SU-DHL-6 (cell line): ENCODE results near the gene CBLL1.

Experiments
- H2AFZ ChIP-seq: fragments of 200-600 bp; sonication (generic); 2 replicates; pipeline ENCODE4 v1.6.1; 2014; ENCODE audit warnings: low read depth, mild to moderate bottlenecking, moderate library complexity, mixed read lengths, antibody characterized with exemption, low read length; ENCODE audit not compliant: severe bottlenecking
- H3F3A ChIP-seq: fragments of 200-600 bp; shearing (Covaris generic); 2 replicates; pipeline ENCODE4 v1.6.0; 2016; ENCODE audit warnings: antibody characterized with exemption, mild to moderate bottlenecking; ENCODE audit not compliant: insufficient read depth
- H3K27ac ChIP-seq: fragments of 200-600 bp; sonication (generic); 2 replicates; pipeline ENCODE4 v1.5.1; 2016; ENCODE audit warnings: low read depth, mild to moderate bottlenecking, low read length, moderate library complexity, mixed read lengths
- H3K27me3 ChIP-seq: fragments of 200-600 bp; sonication (generic), shearing (Covaris generic); 2 replicates; pipeline ENCODE4 v1.6.0; 2014; ENCODE audit warnings: mild to moderate bottlenecking, low read length
- H3K36me3 ChIP-seq: fragments of 200-600 bp; sonication (generic); 2 replicates; pipeline ENCODE4 v1.6.1; 2014; ENCODE audit warnings: mild to moderate bottlenecking, low read length, mixed read lengths
- H3K4me2 ChIP-seq: fragments of 300-600, 200-600 bp; shearing (Covaris generic), sonication (generic); 2 replicates; pipeline ENCODE4 v1.6.0; 2014; ENCODE audit warnings: low read length, low read depth, mild to moderate bottlenecking; ENCODE audit not compliant: poor library complexity, severe bottlenecking
- H3K4me3 ChIP-seq: fragments of 200-600 bp; sonication (generic); 2 replicates; pipeline ENCODE4 v1.5.1; 2014; ENCODE audit warnings: antibody characterized with exemption, low read length, mild to moderate bottlenecking, mixed read lengths; ENCODE audit not compliant: insufficient read depth, poor library complexity, severe bottlenecking
- H3K79me2 ChIP-seq: fragments of 200-600 bp; sonication (generic); 2 replicates; pipeline ENCODE4 v1.6.1; 2014; ENCODE audit warnings: mild to moderate bottlenecking, low read length, moderate library complexity; ENCODE audit not compliant: insufficient read depth
- H3K9ac ChIP-seq: fragments of 200-600 bp; sonication (generic); 2 replicates; pipeline ENCODE4 v1.7.0; 2014; ENCODE audit warnings: mild to moderate bottlenecking, low read length
- H3K9me2 ChIP-seq: fragments of 200-600 bp; sonication (generic); replicated peaks from 2 replicates; pipeline ENCODE4 v1.6.1; 2014; ENCODE audit warnings: low read length; ENCODE audit not compliant: insufficient read depth
- H3K9me3 ChIP-seq: fragments of 200-600 bp; sonication (generic); 2 replicates; pipeline ENCODE4 v1.6.1; 2014; ENCODE audit warnings: low read length, mixed read lengths; ENCODE audit not compliant: insufficient read depth
- H4K20me1 ChIP-seq: fragments of 200-600 bp; sonication (generic); 2 replicates; pipeline ENCODE4 v1.6.1; 2014; ENCODE audit warnings: low read depth, mild to moderate bottlenecking, antibody characterized with exemption, low read length, moderate library complexity, mixed read lengths
- CTCF ChIP-seq: fragments of 200-600 bp; sonication (generic); IDR thresholded peaks from one replicate; pipeline ENCODE4 v1.5.1; 2017; ENCODE audit warnings: antibody characterized with exemption, mild to moderate bottlenecking, low read length, moderate library complexity; ENCODE audit not compliant: insufficient read depth, poor library complexity, severe bottlenecking
- EZH2phosphoT487 ChIP-seq: fragments of 200-600 bp; sonication (generic), shearing (Covaris generic); conservative IDR thresholded peaks from 2 replicates; pipeline ENCODE4 v1.6.1; 2018; ENCODE audit warnings: mild to moderate bottlenecking, antibody characterized with exemption, low read length, moderate library complexity, mixed read lengths

The CBLL1 gene

GRCh38 chr7:107785170-107785569 is 41.2 kb downstream of the CBLL1 start:
- Histone ChIP-seq H3K9ac (no peak overlapping the region), H3K27ac (no peak overlapping the region), H3K79me2 (no peaks in the 10 kb centered on the region), H3K4me2 (no peak overlapping the region), H3K27me3 (no peaks in the 10 kb centered on the region), H3K9me3 (no peaks in the 10 kb centered on the region), H2AFZ (no peak overlapping the region), H4K20me1 (no peaks in the 10 kb centered on the region), H3K36me3 (no peaks in the 10 kb centered on the region), H3K9me2 (no peaks in the 10 kb centered on the region), H3F3A (0 out of 2 replicates have a peak, but pooled peaks cover 3% of the 10 kb centered on the region), H3K4me3 (no peak overlapping the region)
- TF ChIP-seq EZH2phosphoT487 = no peak
- TF ChIP-seq CTCF = no peak

- Histone ChIP-seq H3K27me3 (no peaks in the 10 kb centered on the region), H2AFZ (no peak overlapping the region), H3K27ac (no peak overlapping the region), H4K20me1 (no peaks in the 10 kb centered on the region), H3K9me3 (no peaks in the 10 kb centered on the region), H3K9ac (no peak overlapping the region), H3F3A (0 out of 2 replicates have a peak, but pooled peaks cover 3% of the 10 kb centered on the region), H3K4me2 (no peak overlapping the region), H3K36me3 (no peaks in the 10 kb centered on the region), H3K4me3 (no peak overlapping the region), H3K9me2 (no peaks in the 10 kb centered on the region), H3K79me2 (no peaks in the 10 kb centered on the region)
- TF ChIP-seq CTCF (no peak), EZH2phosphoT487 (no peak)
These were observed 42.0 kb downstream of the CBLL1 start for GRCh38 chr7:107785926-107786325.

- no peaks in the 10 kb centered on the region for H3K9me3 ChIP-seq
- H2AFZ ChIP-seq = no peak overlapping the region
- H3K4me3 ChIP-seq = no peak overlapping the region
- H3K36me3 ChIP-seq = no peaks in the 10 kb centered on the region
- TF ChIP-seq EZH2phosphoT487 = no peak
- no peak for TF ChIP-seq CTCF
- no peaks in the 10 kb centered on the region for H3K79me2 ChIP-seq
- H3K4me2 ChIP-seq = peak overlapping the region; percentile 24
- H3K9me2 ChIP-seq = no peaks in the 10 kb centered on the region
- H3K9ac ChIP-seq = no peak overlapping the region
- no peaks in the 10 kb centered on the region for H4K20me1 ChIP-seq
- H3F3A ChIP-seq = 0 out of 2 replicates have a peak, but pooled peaks cover 3% of the 10 kb centered on the region
- H3K27me3 ChIP-seq = no peaks in the 10 kb centered on the region
- no peak overlapping the region for H3K27ac ChIP-seq
These were observed 44.3 kb downstream of the CBLL1 start for GRCh38 chr7:107788216-107788615.
